ENCODE measurements around the gene SH3BP4. TPM values are rescaled to one million over a fixed set of nuclear protein-coding genes. Genes with fewer than 3 reads are reported as not detected.

Gene SH3BP4
- total and polyA plus RNA-seq, 2 of the 13 experiments (the other 11 are each of a cell fraction or from before 2014, with no cell fraction given) = 34.6 to 99.1 TPM

DNA sequence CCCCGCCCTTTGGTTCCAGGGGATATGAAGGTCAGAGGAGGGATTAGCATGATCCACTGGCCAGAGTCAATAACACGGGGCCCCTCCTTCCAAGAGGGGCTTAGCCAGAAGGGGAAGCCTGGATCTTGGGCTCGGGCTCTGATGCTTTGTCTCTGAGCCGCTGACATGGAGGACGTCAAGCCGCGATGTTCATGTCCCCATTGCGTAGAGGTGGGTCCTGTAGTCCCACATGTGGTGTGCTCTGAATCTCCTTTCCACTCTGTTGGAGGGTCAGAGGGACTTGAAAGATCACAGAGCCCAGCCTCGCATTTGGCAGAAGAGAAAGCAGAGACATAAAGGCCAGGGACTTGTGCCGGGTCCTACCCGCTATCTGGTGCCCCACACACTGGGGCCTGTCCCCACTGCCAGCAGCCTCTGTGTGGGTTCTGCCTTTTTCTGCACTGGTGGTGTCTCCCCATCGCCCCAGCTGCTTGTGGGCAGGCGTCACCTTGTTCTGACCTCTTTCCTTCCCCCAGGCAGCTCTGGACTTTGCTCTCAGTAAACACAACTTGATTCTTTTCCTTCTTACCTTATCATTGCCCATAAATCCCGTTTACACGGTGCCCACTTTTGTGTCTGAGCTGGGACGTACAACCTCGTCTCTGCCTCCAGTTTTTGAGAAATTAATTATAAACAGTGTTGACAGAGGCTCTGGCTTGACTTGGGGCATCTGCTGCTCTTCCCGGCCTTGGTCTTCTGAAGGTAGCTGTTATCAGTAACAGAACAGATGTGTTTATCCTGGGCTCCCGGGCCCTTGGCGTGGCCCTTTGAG is 48.8 kb downstream of the SH3BP4 start (continued):
- TF ChIP-seq, protein P1, sequence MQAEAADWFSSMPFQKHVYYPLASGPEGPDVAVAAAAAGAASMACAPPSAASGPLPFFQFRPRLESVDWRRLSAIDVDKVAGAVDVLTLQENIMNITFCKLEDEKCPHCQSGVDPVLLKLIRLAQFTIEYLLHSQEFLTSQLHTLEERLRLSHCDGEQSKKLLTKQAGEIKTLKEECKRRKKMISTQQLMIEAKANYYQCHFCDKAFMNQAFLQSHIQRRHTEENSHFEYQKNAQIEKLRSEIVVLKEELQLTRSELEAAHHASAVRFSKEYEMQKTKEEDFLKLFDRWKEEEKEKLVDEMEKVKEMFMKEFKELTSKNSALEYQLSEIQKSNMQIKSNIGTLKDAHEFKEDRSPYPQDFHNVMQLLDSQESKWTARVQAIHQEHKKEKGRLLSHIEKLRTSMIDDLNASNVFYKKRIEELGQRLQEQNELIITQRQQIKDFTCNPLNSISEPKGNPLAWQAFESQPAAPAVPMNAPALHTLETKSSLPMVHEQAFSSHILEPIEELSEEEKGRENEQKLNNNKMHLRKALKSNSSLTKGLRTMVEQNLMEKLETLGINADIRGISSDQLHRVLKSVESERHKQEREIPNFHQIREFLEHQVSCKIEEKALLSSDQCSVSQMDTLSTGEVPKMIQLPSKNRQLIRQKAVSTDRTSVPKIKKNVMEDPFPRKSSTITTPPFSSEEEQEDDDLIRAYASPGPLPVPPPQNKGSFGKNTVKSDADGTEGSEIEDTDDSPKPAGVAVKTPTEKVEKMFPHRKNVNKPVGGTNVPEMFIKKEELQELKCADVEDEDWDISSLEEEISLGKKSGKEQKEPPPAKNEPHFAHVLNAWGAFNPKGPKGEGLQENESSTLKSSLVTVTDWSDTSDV (CRISPR knock-in tag; IDR thresholded peaks at IDR 0.05) = 0 out of 2 replicates have a peak, but pooled peaks have one; percentile 35
- TF ChIP-seq ZNF362 (CRISPR knock-in tag; IDR thresholded peaks at IDR 0.05; ENCODE audit: borderline replicate concordance) (no peak), GPBP1L1 (CRISPR knock-in tag; IDR thresholded peaks at IDR 0.05) (no peak), KLF6 (CRISPR knock-in tag; IDR thresholded peaks at IDR 0.05) (peak; percentile 26), NBN (conservative IDR thresholded peaks at IDR 0.05) (no peak), NCOR1 (IDR thresholded peaks at IDR 0.05; ENCODE audit: borderline replicate concordance, low read length) (peak; percentile 51), ZBTB8A (CRISPR knock-in tag; IDR thresholded peaks at IDR 0.05; ENCODE audit: borderline replicate concordance, low read depth) (no peak), KDM2A (CRISPR knock-in tag; IDR thresholded peaks at IDR 0.05; ENCODE audit: borderline replicate concordance, low read depth) (peak; percentile 59; the same call in 1 of the 2 replicates), ZNF281 (CRISPR knock-in tag; IDR thresholded peaks at IDR 0.05; ENCODE audit: borderline replicate concordance) (peak; percentile 87; the same call in 1 of the 2 replicates), SRF (IDR thresholded peaks at IDR 0.05; ENCODE audit: low read depth, low read length) (no peak), ONECUT2 (CRISPR knock-in tag; IDR thresholded peaks at IDR 0.05) (no peak; the same call in 1 of the 2 replicates), NFATC3 (CRISPR knock-in tag; IDR thresholded peaks at IDR 0.05) (no peak), MEIS1 (CRISPR knock-in tag; IDR thresholded peaks at IDR 0.05; ENCODE audit: borderline replicate concordance) (no peak)
- TF ChIP-seq, protein P2, sequence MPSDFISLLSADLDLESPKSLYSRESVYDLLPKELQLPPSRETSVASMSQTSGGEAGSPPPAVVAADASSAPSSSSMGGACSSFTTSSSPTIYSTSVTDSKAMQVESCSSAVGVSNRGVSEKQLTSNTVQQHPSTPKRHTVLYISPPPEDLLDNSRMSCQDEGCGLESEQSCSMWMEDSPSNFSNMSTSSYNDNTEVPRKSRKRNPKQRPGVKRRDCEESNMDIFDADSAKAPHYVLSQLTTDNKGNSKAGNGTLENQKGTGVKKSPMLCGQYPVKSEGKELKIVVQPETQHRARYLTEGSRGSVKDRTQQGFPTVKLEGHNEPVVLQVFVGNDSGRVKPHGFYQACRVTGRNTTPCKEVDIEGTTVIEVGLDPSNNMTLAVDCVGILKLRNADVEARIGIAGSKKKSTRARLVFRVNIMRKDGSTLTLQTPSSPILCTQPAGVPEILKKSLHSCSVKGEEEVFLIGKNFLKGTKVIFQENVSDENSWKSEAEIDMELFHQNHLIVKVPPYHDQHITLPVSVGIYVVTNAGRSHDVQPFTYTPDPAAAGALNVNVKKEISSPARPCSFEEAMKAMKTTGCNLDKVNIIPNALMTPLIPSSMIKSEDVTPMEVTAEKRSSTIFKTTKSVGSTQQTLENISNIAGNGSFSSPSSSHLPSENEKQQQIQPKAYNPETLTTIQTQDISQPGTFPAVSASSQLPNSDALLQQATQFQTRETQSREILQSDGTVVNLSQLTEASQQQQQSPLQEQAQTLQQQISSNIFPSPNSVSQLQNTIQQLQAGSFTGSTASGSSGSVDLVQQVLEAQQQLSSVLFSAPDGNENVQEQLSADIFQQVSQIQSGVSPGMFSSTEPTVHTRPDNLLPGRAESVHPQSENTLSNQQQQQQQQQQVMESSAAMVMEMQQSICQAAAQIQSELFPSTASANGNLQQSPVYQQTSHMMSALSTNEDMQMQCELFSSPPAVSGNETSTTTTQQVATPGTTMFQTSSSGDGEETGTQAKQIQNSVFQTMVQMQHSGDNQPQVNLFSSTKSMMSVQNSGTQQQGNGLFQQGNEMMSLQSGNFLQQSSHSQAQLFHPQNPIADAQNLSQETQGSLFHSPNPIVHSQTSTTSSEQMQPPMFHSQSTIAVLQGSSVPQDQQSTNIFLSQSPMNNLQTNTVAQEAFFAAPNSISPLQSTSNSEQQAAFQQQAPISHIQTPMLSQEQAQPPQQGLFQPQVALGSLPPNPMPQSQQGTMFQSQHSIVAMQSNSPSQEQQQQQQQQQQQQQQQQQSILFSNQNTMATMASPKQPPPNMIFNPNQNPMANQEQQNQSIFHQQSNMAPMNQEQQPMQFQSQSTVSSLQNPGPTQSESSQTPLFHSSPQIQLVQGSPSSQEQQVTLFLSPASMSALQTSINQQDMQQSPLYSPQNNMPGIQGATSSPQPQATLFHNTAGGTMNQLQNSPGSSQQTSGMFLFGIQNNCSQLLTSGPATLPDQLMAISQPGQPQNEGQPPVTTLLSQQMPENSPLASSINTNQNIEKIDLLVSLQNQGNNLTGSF (CRISPR knock-in tag; IDR thresholded peaks at IDR 0.05) = no peak

Measured in HepG2 (cell line).